ENCODE results near the gene PILRA. TPM values are rescaled to one million over a fixed set of nuclear protein-coding genes. Genes with fewer than 3 reads are reported as not detected.
"Not testable (repeated sequence)": the region's sequence is repeated elsewhere in the genome, so short reads cannot be mapped to it uniquely, and the experiment has no call there.

PILRA gene
- total RNA-seq, 1 donor from 2014 or later: 3.6 TPM

GRCh38 chr7:100372256-100372655 lies 1.0 kb upstream of the PILRA start:
- DNase-seq: no peak
- intact Hi-C loops (cut with DNase I): no loop called here
- ATAC-seq (ENCODE audit: poor library complexity): peak; percentile 34

- ATAC-seq (ENCODE audit: poor library complexity): no peak
These were observed 593 bp upstream of the PILRA start for GRCh38 chr7:100372694-100373093.

GRCh38 chr7:100373870-100374598 lies 747 bp downstream of the PILRA start:
- ATAC-seq (ENCODE audit: poor library complexity): not testable (repeated sequence)

More at GRCh38 chr7:100372694-100373093, 593 bp upstream of the PILRA start:
- DNase-seq: no peak
- intact Hi-C loops (cut with DNase I): no loop called here

GRCh38 chr7:100374601-100375000 lies 1.3 kb downstream of the PILRA start:
- intact Hi-C loops (cut with DNase I): no loop called here
- ATAC-seq (ENCODE audit: poor library complexity): no peak
- DNase-seq: no peak

More at GRCh38 chr7:100373870-100374598, 747 bp downstream of the PILRA start:
- DNase-seq; intact Hi-C loops (cut with DNase I): not testable (repeated sequence)

- ATAC-seq (ENCODE audit: poor library complexity) (no peak), DNase-seq (no peak)
- intact Hi-C loops (cut with DNase I): no loop called here
These were observed 2.8 kb downstream of the PILRA start for GRCh38 chr7:100376066-100376465.

GRCh38 chr7:100378114-100378755 lies 4.9 kb downstream of the PILRA start:
- DNase-seq: no peak
- intact Hi-C loops (cut with DNase I): no loop called here

GRCh38 chr7:100380196-100380595 lies 6.9 kb downstream of the PILRA start:
- intact Hi-C loops (cut with DNase I): no loop called here
- DNase-seq (no peak), ATAC-seq (ENCODE audit: poor library complexity) (peak; percentile 40)

More at GRCh38 chr7:100378114-100378755, 4.9 kb downstream of the PILRA start:
- no peak for ATAC-seq (ENCODE audit: poor library complexity)

GRCh38 chr7:100381531-100382233 lies 8.4 kb downstream of the PILRA start:
- intact Hi-C loops (cut with DNase I); ATAC-seq (ENCODE audit: poor library complexity): not testable (repeated sequence)

GRCh38 chr7:100382234-100382853 lies 9.1 kb downstream of the PILRA start:
- ATAC-seq (ENCODE audit: poor library complexity); intact Hi-C loops (cut with DNase I); DNase-seq: not testable (repeated sequence)

More at GRCh38 chr7:100381531-100382233, 8.4 kb downstream of the PILRA start:
- not testable (repeated sequence) for DNase-seq

- ATAC-seq (ENCODE audit: poor library complexity): peak; percentile 42
These were observed 11.5 kb downstream of the PILRA start for GRCh38 chr7:100384628-100385294.

GRCh38 chr7:100386940-100387339 lies 13.7 kb downstream of the PILRA start:
- DNase-seq (no peak), ATAC-seq (ENCODE audit: poor library complexity) (no peak)
- intact Hi-C loops (cut with DNase I): no loop called here

More at GRCh38 chr7:100384628-100385294, 11.5 kb downstream of the PILRA start:
- DNase-seq: no peak
- intact Hi-C loops (cut with DNase I): no loop called here

- ATAC-seq (ENCODE audit: poor library complexity) (no peak), DNase-seq (no peak)
- intact Hi-C loops (cut with DNase I): no loop called here
These were observed 14.4 kb downstream of the PILRA start for GRCh38 chr7:100387695-100388094.

- DNase-seq (no peak), ATAC-seq (ENCODE audit: poor library complexity) (peak; percentile 30)
- intact Hi-C loops (cut with DNase I): no loop called here
These were observed 16.3 kb downstream of the PILRA start for GRCh38 chr7:100389437-100390088.

GRCh38 chr7:100390286-100391009 lies 17.2 kb downstream of the PILRA start:
- DNase-seq: no peak
- ATAC-seq (ENCODE audit: poor library complexity): peak; percentile 62
- intact Hi-C loops (cut with DNase I): no loop called here

- intact Hi-C loops (cut with DNase I): no loop called here
- ATAC-seq (ENCODE audit: poor library complexity): no peak
- no peak for DNase-seq
These were observed 20.1 kb downstream of the PILRA start for GRCh38 chr7:100393233-100393905.

- DNase-seq: no peak
These were observed 20.8 kb downstream of the PILRA start for GRCh38 chr7:100394077-100394476.

More at GRCh38 chr7:100394077-100394476, 20.8 kb downstream of the PILRA start:
- no peak for ATAC-seq (ENCODE audit: poor library complexity)
- intact Hi-C loops (cut with DNase I): no loop called here

Data from Right ventricle myocardium superior (tissue), 1 donor.